NCI-H1417 treated with DMSO at 0.1 percent for 48 hours (cell line): Measurements from ENCODE around the gene SH3BGRL2.
"Not testable (repeated sequence)": the region's sequence is repeated elsewhere in the genome, so short reads cannot be mapped to it uniquely, and the experiment has no call there.

ENCODE experiments used
- DNase-seq: peaks from one replicate; lab custom pipeline; 2025; lab: John Stamatoyannopoulos, UW

SH3BGRL2 gene

GRCh38 chr6:79614326-79615305 is 16.5 kb upstream of the SH3BGRL2 start:
- no peak for DNase-seq

DNA sequence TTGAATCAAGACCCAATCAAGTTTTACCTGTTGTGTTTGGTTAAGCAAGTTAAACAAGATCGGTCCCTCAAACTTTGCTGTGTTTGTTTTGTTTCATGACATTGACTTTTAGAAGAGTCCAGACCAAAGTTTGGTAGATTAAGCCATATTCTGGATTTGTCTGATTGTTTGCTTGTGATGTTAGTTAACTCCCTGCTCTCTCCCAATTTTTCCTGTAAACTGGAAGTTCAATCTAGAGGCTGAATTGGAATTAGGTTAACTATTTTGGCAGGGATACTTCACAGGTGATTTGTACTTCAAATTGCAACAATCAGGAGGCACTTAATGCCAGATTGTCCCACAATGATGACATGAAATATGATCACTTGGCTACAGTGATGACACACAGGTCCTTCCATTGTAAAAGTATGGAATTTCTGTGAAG is 13.6 kb upstream of the SH3BGRL2 start:
- DNase-seq, result no peak

DNA sequence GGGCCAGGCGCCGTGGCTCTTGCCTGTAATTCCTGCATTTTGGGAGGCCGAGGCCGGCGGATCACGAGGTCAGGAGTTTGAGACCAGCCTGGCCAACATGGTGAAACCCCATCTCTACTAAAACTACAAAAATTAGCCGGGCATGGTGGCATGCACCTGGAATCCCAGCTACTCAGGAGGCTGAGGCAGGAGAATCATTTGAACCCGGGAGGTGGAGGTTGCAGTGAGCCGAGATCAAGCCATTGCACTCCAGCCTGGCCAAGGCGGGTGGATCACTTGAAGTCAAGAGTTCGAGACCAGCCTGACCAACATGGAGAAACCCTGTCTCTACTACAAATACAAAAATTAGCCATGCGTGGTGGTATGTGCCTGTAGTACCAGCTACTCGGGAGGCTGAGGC is 12.7 kb upstream of the SH3BGRL2 start:
- DNase-seq, result not testable (repeated sequence)

GRCh38 chr6:79621579-79621978 is 9.6 kb upstream of the SH3BGRL2 start:
- DNase-seq, result no peak

- DNase-seq, result no peak
Observed at GRCh38 chr6:79622364-79622763, 8.8 kb upstream of the SH3BGRL2 start.

- DNase-seq, result no peak
Observed at GRCh38 chr6:79623106-79623505, 8.0 kb upstream of the SH3BGRL2 start.

GRCh38 chr6:79625746-79626145 is 5.4 kb upstream of the SH3BGRL2 start:
- DNase-seq, result no peak

DNA sequence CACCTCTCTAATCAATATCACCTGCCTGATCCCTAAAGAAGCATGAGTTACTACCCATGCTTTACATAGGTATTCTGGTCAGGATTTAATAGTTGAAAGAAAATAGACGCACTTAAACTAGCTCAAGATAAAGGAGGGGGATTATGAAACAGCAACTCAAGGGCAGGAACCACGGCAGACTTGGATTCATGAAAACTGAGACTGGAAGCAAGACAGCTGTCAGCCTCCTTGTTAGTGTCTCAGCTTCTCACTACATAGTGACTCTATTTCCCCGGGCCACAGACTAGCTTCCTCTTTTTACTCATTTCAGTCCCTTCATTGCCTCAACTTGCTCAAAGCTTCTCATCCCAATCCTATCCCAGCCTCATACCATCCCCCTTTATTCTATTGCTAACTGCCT is 4.3 kb upstream of the SH3BGRL2 start:
- DNase-seq, result no peak

DNA sequence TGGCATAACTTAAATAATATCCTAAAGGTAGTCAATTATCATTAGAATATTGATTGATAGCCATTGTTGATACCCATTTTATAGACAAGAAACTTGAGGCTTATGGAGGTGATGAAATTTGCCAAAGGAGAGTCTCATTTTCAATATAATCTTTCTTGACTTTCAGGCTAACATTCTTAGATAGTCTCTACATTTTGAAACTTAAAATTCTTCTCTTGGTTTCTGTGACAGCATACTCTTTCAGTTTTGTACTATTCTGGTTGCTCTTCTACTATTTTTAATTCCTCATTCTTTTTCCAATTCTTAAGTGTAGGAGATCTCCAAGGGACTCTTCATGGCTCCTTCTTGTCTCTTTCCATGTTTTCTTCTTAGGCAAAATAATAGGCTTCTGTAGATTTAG is 3.7 kb upstream of the SH3BGRL2 start:
- DNase-seq, result no peak

DNA sequence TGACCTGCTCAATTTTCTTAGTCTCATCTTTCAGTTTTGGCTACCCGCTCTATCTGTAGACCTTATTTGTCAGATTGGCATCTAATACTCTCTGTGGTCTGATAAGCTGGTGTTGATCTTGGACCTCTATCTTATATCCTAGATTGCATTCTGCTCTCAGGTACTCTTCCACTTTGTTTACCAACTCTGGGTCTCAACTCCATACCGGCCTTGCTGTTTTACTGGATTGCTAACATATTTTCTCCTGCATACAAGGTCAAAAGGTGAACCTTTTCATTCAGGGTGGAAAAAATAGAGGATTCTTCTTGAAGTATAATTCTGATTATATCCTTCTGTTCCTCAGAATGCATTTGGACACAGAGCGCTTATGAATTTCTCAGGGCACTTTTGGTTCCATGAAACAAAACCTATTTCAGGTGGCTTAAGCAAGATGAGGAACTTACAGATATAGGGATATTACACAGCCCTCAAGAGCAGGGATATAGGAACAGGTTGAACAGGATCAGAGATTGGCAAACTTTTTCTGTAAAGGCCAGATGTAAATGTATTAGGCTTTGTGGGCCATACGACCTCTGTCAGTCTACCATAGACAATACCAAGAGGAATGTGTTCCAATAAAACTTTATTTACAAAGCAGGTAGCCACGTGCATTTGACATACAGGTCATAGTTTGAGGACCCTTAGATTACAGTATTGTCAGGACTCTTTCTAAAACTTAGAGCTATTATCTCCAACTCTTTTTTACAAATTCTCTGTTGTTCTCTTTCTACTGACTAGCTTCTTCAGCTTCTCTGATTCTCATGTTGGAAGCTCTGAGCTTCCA is 2.5 kb upstream of the SH3BGRL2 start:
- DNase-seq, result no peak

DNA sequence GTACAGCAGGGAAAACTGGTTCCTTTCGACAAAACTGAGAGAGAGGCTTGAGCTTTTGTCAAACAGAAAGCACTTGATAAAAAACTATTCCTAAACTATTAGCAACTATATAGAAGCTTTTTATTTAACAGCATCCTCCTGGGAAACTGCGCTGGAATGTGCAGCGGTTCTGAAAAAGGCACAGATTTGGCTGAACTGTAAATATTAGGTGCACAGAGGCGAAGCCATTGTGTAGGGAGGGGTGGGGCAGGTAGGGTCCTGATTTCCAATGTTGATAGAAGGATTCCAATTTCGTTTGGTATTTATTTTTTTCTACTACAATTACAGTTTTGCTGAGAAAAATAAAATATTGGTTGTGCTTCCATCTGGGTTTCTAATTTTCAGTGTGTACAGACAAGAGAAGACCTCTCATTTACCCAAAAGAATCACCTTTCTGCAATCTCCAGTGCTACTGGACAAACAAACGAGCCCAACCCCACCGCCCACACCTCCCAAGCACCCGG is 698 bp upstream of the SH3BGRL2 start:
- DNase-seq, result no peak

- no peak for DNase-seq
Observed at GRCh38 chr6:79631693-79632172, 604 bp downstream of the SH3BGRL2 start.

- DNase-seq, result no peak
Observed at GRCh38 chr6:79632580-79632979, 1.5 kb downstream of the SH3BGRL2 start.

DNA sequence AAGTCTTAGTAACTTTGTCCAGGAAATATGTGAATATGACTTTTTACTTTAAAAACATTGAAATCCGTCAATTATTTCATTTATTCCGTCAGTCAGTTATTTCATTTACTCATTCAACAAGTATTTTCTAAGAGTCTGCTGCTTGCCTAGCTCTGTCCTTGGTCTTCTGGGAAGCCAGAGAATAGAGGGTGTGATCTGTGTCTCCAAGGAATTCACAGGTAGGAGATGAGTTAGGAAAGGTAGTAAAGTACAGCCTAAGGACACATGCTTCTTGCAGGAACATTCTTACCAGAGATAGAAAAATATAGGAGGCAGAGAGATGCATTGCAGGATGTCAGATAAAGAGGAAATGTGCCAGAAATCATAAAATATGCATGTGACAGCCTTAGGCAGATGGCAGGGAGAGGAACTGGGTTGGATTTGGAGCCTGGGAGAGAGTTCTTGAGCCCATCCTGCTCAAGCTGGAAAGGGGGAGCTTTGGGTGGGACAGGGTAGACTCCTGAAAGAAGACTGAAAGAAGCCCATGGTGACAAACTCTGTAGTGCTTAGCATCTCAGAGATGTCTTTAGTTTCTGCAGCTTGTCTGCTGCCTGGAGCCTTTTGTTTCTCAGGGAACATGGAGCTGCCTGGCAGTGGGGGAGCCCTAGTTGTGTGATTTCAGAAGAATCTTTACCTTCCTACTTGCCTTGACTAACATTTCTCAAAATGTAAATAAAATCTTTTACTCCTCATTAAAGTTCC is 3.5 kb downstream of the SH3BGRL2 start:
- no peak for DNase-seq

GRCh38 chr6:79635232-79635543 is 4.1 kb downstream of the SH3BGRL2 start:
- no peak for DNase-seq

- DNase-seq, result no peak
Observed at GRCh38 chr6:79636673-79637072, 5.5 kb downstream of the SH3BGRL2 start.

DNA sequence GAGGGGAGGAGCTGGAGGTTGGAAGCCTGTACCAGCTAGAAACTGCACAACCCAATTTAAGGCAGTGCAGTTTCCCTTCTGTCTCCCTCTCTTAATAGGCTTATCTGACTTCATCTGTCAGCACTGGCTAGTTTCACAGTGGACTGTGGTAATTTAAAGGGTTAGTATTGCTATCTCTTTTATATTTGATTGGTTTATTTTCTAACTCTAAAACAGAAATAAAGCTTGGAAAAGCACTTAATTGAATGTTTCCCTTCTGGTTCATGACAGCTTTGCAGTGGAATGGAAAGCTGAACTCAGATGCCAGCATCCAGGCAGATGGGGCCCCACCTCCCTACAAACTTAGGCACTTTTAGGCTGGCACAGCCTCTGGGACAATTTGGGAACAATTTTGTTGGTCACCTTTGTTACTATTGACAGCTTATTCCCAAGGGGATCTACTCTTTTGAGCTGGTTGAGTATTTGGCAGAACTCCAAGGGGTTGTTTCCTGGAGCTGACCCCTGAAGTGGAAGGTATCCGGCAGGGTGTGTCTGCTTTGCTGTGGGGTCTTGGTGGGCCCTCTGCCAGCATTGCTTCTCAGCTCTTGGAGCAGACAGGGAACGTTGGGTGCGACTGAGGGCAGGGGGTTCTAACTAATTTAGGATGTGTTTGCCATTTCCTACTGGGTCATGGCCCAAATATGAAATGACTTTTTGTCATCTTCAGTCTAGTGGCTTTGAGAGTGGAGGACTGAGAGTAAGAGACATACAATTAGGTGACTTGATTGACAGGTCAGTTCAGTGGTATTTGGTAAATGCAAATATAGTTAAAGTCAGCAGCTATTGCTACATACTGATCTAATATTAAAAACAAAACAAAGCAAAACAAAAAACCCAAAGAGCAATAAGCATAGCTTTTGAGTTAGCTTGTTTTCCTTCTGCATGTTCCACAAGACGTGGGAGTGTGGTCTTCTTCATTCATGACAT is 9.3 kb downstream of the SH3BGRL2 start:
- no peak for DNase-seq

GRCh38 chr6:79646006-79646405 is 14.9 kb downstream of the SH3BGRL2 start:
- DNase-seq, result no peak

GRCh38 chr6:79646561-79646960 is 15.4 kb downstream of the SH3BGRL2 start:
- no peak for DNase-seq

DNA sequence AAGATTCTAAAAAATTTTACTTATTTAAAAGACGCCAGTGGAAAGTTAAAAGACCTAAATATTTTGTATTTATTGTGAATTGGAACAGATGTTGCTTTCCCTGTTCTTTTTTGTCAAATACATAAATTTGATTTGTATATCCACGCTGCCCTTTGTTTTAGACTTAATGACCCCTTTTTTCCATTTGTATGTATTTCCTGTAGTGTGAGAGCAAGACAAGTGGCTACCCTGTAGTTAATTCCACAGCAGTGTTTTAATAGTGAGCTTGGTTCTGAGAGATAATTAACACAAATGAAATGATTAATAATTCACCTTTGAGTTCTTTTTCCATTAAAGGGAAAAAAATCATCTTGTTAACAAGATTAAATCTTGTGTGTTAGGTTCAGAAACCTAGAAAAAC is 16.6 kb downstream of the SH3BGRL2 start:
- DNase-seq, result no peak

DNA sequence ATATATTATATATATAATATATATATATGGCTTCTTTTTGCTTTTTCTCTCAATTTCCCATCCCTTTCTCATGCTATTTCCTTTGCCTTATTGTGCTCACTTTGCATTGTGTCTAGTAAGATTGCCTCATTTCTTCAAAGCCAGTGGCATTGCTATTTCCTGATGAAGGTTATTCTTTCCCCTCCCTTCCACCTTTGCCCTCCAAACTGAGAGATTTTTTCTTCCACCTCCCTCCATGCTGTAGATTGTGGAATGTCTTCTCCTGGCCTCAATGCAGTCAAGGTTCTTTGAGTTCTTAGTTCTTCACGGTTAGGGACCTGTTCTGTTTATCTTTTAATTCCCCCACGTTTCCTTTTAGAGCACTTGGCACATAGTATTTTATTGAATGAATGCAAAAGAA is 17.2 kb downstream of the SH3BGRL2 start:
- DNase-seq, result no peak
